HG02759 (cell line): ENCODE results near the gene PCDH18.

ENCODE experiments used
- ATAC-seq: cut with Tn5 transposase; IDR thresholded peaks from one replicate; pipeline ENCODE4 v1.9.1; 2021; ENCODE audit warnings: mild to moderate bottlenecking, moderate library complexity; ENCODE audit not compliant: unreplicated experiment

Gene PCDH18

GRCh38 chr4:137470806-137471205, 61.5 kb downstream of the PCDH18 start:
- no peak for ATAC-seq
